Measurements from ENCODE around the gene NFKB1.

GRCh38 chr4:102454981-102455685, 46.0 kb upstream of the NFKB1 start:
- TF ChIP-seq CTCF (IDR thresholded peaks at IDR 0.05) (no peak), POLR2A (IDR thresholded peaks at IDR 0.05) (no peak), EP300 (IDR thresholded peaks at IDR 0.05) (no peak)
